ENCODE data around the gene C10orf120.

The C10orf120 gene

GRCh38 chr10:122682522-122682921 lies 17.1 kb downstream of the C10orf120 start:
- Histone ChIP-seq H3K4me3 (ENCODE audit: low read depth in 1 of 2, low read length in 2 of 2) (no peak overlapping the region), H3K27me3 (ENCODE audit: control insufficient read depth in 1 of 2, insufficient read depth in 2 of 2, low read length in 2 of 2) (peaks cover 12% of the 10 kb centered on the region in 2 donors)

DNA sequence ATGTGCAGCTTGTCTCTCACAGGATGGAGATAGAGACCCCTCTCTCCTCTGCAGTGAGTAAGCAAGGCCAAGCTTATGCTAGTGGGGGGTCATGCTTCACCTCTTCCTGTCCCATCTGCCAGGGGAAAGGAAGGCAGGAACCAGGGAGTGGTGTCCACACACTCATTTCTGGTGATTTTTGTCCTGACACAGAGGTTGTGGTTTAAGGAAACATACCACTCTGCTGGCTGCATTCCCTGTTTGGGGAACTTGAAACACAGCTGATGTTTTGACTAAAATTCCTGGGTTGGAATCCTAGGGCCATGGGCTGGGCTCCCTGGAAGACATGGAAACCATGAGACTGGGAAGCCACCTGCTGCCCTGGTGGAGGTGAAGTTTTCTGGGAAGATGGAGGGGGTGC lies 21.4 kb downstream of the C10orf120 start:
- no peak overlapping the region for H3K9ac ChIP-seq (ENCODE audit: low read depth in 1 of 2, low read length in 2 of 2)
- H3K9me3 ChIP-seq (ENCODE audit: control insufficient read depth in 1 of 2, low read length in 2 of 2), result no peaks in the 10 kb centered on the region
- H3K27ac ChIP-seq (ENCODE audit: low read depth, low read length), result no peak overlapping the region
- H3K27me3 ChIP-seq (ENCODE audit: control insufficient read depth in 1 of 2, insufficient read depth in 2 of 2, low read length in 2 of 2), result peaks cover 4 to 12% of the 10 kb centered on the region in 2 donors
- H3K4me3 ChIP-seq (ENCODE audit: low read depth in 1 of 2, low read length in 2 of 2), result no peak overlapping the region
- no peaks in the 10 kb centered on the region for H3K36me3 ChIP-seq (ENCODE audit: control insufficient read depth in 1 of 2, insufficient read depth in 2 of 2, low read length in 2 of 2)
- H3K4me1 ChIP-seq (ENCODE audit: control insufficient read depth in 1 of 2, insufficient read depth in 2 of 2, low read length in 2 of 2), result no peaks in the 10 kb centered on the region

More at GRCh38 chr10:122682522-122682921, 17.1 kb downstream of the C10orf120 start:
- Histone ChIP-seq H3K36me3 (ENCODE audit: control insufficient read depth in 1 of 2, insufficient read depth in 2 of 2, low read length in 2 of 2) (no peaks in the 10 kb centered on the region), H3K27ac (ENCODE audit: low read depth, low read length) (no peak overlapping the region), H3K9me3 (ENCODE audit: control insufficient read depth in 1 of 2, low read length in 2 of 2) (no peaks in the 10 kb centered on the region), H3K4me1 (ENCODE audit: control insufficient read depth in 1 of 2, insufficient read depth in 2 of 2, low read length in 2 of 2) (no peaks in the 10 kb centered on the region), H3K9ac (ENCODE audit: low read depth in 1 of 2, low read length in 2 of 2) (no peak overlapping the region)

- Histone ChIP-seq H3K27ac (ENCODE audit: low read depth, low read length) (no peak overlapping the region), H3K4me3 (ENCODE audit: low read depth in 1 of 2, low read length in 2 of 2) (no peak overlapping the region), H3K27me3 (ENCODE audit: control insufficient read depth in 1 of 2, insufficient read depth in 2 of 2, low read length in 2 of 2) (peaks cover 5 to 6% of the 10 kb centered on the region in 2 donors), H3K4me1 (ENCODE audit: control insufficient read depth in 1 of 2, insufficient read depth in 2 of 2, low read length in 2 of 2) (no peaks in the 10 kb centered on the region), H3K9ac (ENCODE audit: low read depth in 1 of 2, low read length in 2 of 2) (no peak overlapping the region), H3K36me3 (ENCODE audit: control insufficient read depth in 1 of 2, insufficient read depth in 2 of 2, low read length in 2 of 2) (no peaks in the 10 kb centered on the region), H3K9me3 (ENCODE audit: control insufficient read depth in 1 of 2, low read length in 2 of 2) (no peaks in the 10 kb centered on the region)
These were observed 24.4 kb downstream of the C10orf120 start for GRCh38 chr10:122675278-122675677.

DNA sequence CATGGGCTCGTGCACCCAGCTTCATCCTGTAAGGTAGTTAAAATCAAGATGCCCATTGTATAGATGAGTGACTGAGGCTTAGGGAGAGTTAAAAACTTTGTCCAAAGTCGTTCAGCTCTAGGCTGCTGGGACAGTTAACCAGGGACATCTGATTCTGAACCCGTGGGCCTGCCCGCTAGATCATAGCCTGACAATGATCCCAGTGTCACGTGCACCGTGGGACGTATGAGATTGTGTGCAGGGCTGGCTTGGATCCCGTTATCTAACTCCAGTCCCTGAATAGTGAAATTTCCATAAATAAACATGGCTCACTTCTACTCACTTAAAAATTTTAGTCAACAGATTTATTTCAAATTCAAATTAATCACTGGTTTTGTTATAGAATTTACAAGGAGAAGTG lies 24.9 kb downstream of the C10orf120 start:
- no peaks in the 10 kb centered on the region for H3K36me3 ChIP-seq (ENCODE audit: control insufficient read depth in 1 of 2, insufficient read depth in 2 of 2, low read length in 2 of 2)
- no peaks in the 10 kb centered on the region for H3K4me1 ChIP-seq (ENCODE audit: control insufficient read depth in 1 of 2, insufficient read depth in 2 of 2, low read length in 2 of 2)
- H3K9me3 ChIP-seq (ENCODE audit: control insufficient read depth in 1 of 2, low read length in 2 of 2), result no peaks in the 10 kb centered on the region
- no peak overlapping the region for H3K27ac ChIP-seq (ENCODE audit: low read depth, low read length)
- no peak overlapping the region for H3K9ac ChIP-seq (ENCODE audit: low read depth in 1 of 2, low read length in 2 of 2)
- no peak overlapping the region for H3K4me3 ChIP-seq (ENCODE audit: low read depth in 1 of 2, low read length in 2 of 2)
- peaks cover 6 to 8% of the 10 kb centered on the region in 2 donors for H3K27me3 ChIP-seq (ENCODE audit: control insufficient read depth in 1 of 2, insufficient read depth in 2 of 2, low read length in 2 of 2)

DNA sequence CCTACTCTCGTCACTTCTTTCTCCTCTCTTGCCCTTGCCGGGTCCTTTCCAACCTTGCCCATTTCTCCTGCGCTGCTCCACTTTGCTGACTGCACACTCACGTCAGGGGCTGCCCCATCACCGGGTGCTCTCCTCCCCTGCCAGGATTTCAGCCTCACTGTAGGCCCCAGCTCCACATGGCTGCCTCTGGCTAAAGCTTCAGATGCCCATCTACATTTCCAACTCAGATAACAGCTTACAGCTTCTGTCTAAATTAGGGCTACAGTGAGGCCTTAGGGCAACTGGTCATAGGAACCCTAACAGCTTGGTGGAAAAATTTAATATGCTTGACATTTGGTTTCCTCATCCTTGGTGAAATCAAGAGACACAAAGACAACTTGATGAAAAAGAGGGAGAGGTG lies 25.9 kb downstream of the C10orf120 start:
- no peak overlapping the region for H3K4me3 ChIP-seq (ENCODE audit: low read depth in 1 of 2, low read length in 2 of 2)
- peaks cover 6 to 8% of the 10 kb centered on the region in 2 donors for H3K27me3 ChIP-seq (ENCODE audit: control insufficient read depth in 1 of 2, insufficient read depth in 2 of 2, low read length in 2 of 2)
- H3K27ac ChIP-seq (ENCODE audit: low read depth, low read length), result no peak overlapping the region
- no peaks in the 10 kb centered on the region for H3K4me1 ChIP-seq (ENCODE audit: control insufficient read depth in 1 of 2, insufficient read depth in 2 of 2, low read length in 2 of 2)
- no peak overlapping the region for H3K9ac ChIP-seq (ENCODE audit: low read depth in 1 of 2, low read length in 2 of 2)
- H3K9me3 ChIP-seq (ENCODE audit: control insufficient read depth in 1 of 2, low read length in 2 of 2), result no peaks in the 10 kb centered on the region
- no peaks in the 10 kb centered on the region for H3K36me3 ChIP-seq (ENCODE audit: control insufficient read depth in 1 of 2, insufficient read depth in 2 of 2, low read length in 2 of 2)

- peaks cover 6 to 8% of the 10 kb centered on the region in 2 donors for H3K27me3 ChIP-seq (ENCODE audit: control insufficient read depth in 1 of 2, insufficient read depth in 2 of 2, low read length in 2 of 2)
- H3K9me3 ChIP-seq (ENCODE audit: control insufficient read depth in 1 of 2, low read length in 2 of 2), result no peaks in the 10 kb centered on the region
- H3K9ac ChIP-seq (ENCODE audit: low read depth in 1 of 2, low read length in 2 of 2), result no peak overlapping the region
- no peaks in the 10 kb centered on the region for H3K4me1 ChIP-seq (ENCODE audit: control insufficient read depth in 1 of 2, insufficient read depth in 2 of 2, low read length in 2 of 2)
- H3K36me3 ChIP-seq (ENCODE audit: control insufficient read depth in 1 of 2, insufficient read depth in 2 of 2, low read length in 2 of 2), result no peaks in the 10 kb centered on the region
- H3K27ac ChIP-seq (ENCODE audit: low read depth, low read length), result no peak overlapping the region
- no peak overlapping the region for H3K4me3 ChIP-seq (ENCODE audit: low read depth in 1 of 2, low read length in 2 of 2)
These were observed 26.4 kb downstream of the C10orf120 start for GRCh38 chr10:122673269-122673668.

GRCh38 chr10:122672655-122673054 lies 27.0 kb downstream of the C10orf120 start:
- no peak overlapping the region for H3K27ac ChIP-seq (ENCODE audit: low read depth, low read length)
- H3K4me3 ChIP-seq (ENCODE audit: low read depth in 1 of 2, low read length in 2 of 2), result no peak overlapping the region
- H3K4me1 ChIP-seq (ENCODE audit: control insufficient read depth in 1 of 2, insufficient read depth in 2 of 2, low read length in 2 of 2), result no peaks in the 10 kb centered on the region
- no peaks in the 10 kb centered on the region for H3K36me3 ChIP-seq (ENCODE audit: control insufficient read depth in 1 of 2, insufficient read depth in 2 of 2, low read length in 2 of 2)
- peaks cover 6 to 11% of the 10 kb centered on the region in 2 donors for H3K27me3 ChIP-seq (ENCODE audit: control insufficient read depth in 1 of 2, insufficient read depth in 2 of 2, low read length in 2 of 2)
- no peak overlapping the region for H3K9ac ChIP-seq (ENCODE audit: low read depth in 1 of 2, low read length in 2 of 2)
- no peaks in the 10 kb centered on the region for H3K9me3 ChIP-seq (ENCODE audit: control insufficient read depth in 1 of 2, low read length in 2 of 2)

- no peaks in the 10 kb centered on the region for H3K9me3 ChIP-seq (ENCODE audit: control insufficient read depth in 1 of 2, low read length in 2 of 2)
- H3K4me1 ChIP-seq (ENCODE audit: control insufficient read depth in 1 of 2, insufficient read depth in 2 of 2, low read length in 2 of 2), result no peaks in the 10 kb centered on the region
- H3K9ac ChIP-seq (ENCODE audit: low read depth in 1 of 2, low read length in 2 of 2), result no peak overlapping the region
- H3K36me3 ChIP-seq (ENCODE audit: control insufficient read depth in 1 of 2, insufficient read depth in 2 of 2, low read length in 2 of 2), result no peaks in the 10 kb centered on the region
- H3K27me3 ChIP-seq (ENCODE audit: control insufficient read depth in 1 of 2, insufficient read depth in 2 of 2, low read length in 2 of 2), result peaks cover 6 to 8% of the 10 kb centered on the region in 2 donors
- no peak overlapping the region for H3K27ac ChIP-seq (ENCODE audit: low read depth, low read length)
- no peak overlapping the region for H3K4me3 ChIP-seq (ENCODE audit: low read depth in 1 of 2, low read length in 2 of 2)
These were observed 28.3 kb downstream of the C10orf120 start for GRCh38 chr10:122671355-122671754.

DNA sequence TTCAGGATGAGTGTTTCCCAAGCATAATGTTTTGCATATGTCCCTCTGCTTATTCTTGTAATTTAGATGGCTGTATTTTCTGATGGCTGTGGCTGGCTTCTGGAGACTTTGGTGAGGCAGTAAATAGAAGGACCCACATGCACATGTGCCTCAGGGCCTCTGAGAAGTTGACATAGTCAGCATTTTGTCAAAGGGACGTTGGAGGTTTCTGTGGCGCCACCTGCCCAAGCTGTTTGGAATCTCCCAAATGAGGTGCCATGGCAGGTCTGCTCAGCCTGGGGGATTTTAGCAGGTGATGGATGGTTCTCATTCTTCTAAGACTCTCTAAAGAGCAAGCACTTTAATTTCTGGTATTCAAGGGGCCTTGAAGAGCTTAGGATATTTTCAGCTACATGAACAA lies 29.8 kb downstream of the C10orf120 start:
- Histone ChIP-seq H3K27me3 (ENCODE audit: control insufficient read depth in 1 of 2, insufficient read depth in 2 of 2, low read length in 2 of 2) (peaks cover 6 to 8% of the 10 kb centered on the region in 2 donors), H3K4me3 (ENCODE audit: low read depth in 1 of 2, low read length in 2 of 2) (no peak overlapping the region), H3K4me1 (ENCODE audit: control insufficient read depth in 1 of 2, insufficient read depth in 2 of 2, low read length in 2 of 2) (no peaks in the 10 kb centered on the region), H3K9me3 (ENCODE audit: control insufficient read depth in 1 of 2, low read length in 2 of 2) (no peaks in the 10 kb centered on the region), H3K9ac (ENCODE audit: low read depth in 1 of 2, low read length in 2 of 2) (no peak overlapping the region), H3K36me3 (ENCODE audit: control insufficient read depth in 1 of 2, insufficient read depth in 2 of 2, low read length in 2 of 2) (no peaks in the 10 kb centered on the region), H3K27ac (ENCODE audit: low read depth, low read length) (no peak overlapping the region)

- no peaks in the 10 kb centered on the region for H3K36me3 ChIP-seq (ENCODE audit: control insufficient read depth in 1 of 2, insufficient read depth in 2 of 2, low read length in 2 of 2)
These were observed 30.6 kb downstream of the C10orf120 start for GRCh38 chr10:122669045-122669444.

GRCh38 chr10:122665946-122666345 lies 33.7 kb downstream of the C10orf120 start:
- H3K36me3 ChIP-seq (ENCODE audit: control insufficient read depth in 1 of 2, insufficient read depth in 2 of 2, low read length in 2 of 2), result no peaks in the 10 kb centered on the region
- H3K9me3 ChIP-seq (ENCODE audit: control insufficient read depth in 1 of 2, low read length in 2 of 2), result no peaks in the 10 kb centered on the region
- H3K4me1 ChIP-seq (ENCODE audit: control insufficient read depth in 1 of 2, insufficient read depth in 2 of 2, low read length in 2 of 2), result no peaks in the 10 kb centered on the region
- no peak overlapping the region for H3K27ac ChIP-seq (ENCODE audit: low read depth, low read length)
- H3K27me3 ChIP-seq (ENCODE audit: control insufficient read depth in 1 of 2, insufficient read depth in 2 of 2, low read length in 2 of 2), result peaks cover 0 to 8% of the 10 kb centered on the region in 2 donors
- H3K9ac ChIP-seq (ENCODE audit: low read depth in 1 of 2, low read length in 2 of 2), result no peak overlapping the region
- H3K4me3 ChIP-seq (ENCODE audit: low read depth in 1 of 2, low read length in 2 of 2), result no peak overlapping the region

More at GRCh38 chr10:122669045-122669444, 30.6 kb downstream of the C10orf120 start:
- H3K27me3 ChIP-seq (ENCODE audit: control insufficient read depth in 1 of 2, insufficient read depth in 2 of 2, low read length in 2 of 2), result peaks cover 6 to 8% of the 10 kb centered on the region in 2 donors
- no peaks in the 10 kb centered on the region for H3K9me3 ChIP-seq (ENCODE audit: control insufficient read depth in 1 of 2, low read length in 2 of 2)
- H3K4me3 ChIP-seq (ENCODE audit: low read depth in 1 of 2, low read length in 2 of 2), result no peak overlapping the region
- H3K27ac ChIP-seq (ENCODE audit: low read depth, low read length), result no peak overlapping the region
- no peak overlapping the region for H3K9ac ChIP-seq (ENCODE audit: low read depth in 1 of 2, low read length in 2 of 2)
- no peaks in the 10 kb centered on the region for H3K4me1 ChIP-seq (ENCODE audit: control insufficient read depth in 1 of 2, insufficient read depth in 2 of 2, low read length in 2 of 2)

Data from duodenal mucosa (tissue), 2 donors.